ENCODE measurements around the gene SLC6A13. TPM values are rescaled to one million over a fixed set of nuclear protein-coding genes. Genes with fewer than 3 reads are reported as not detected.

The SLC6A13 gene
- total RNA-seq, 1 experiment from 2014 or later = not detected

DNA sequence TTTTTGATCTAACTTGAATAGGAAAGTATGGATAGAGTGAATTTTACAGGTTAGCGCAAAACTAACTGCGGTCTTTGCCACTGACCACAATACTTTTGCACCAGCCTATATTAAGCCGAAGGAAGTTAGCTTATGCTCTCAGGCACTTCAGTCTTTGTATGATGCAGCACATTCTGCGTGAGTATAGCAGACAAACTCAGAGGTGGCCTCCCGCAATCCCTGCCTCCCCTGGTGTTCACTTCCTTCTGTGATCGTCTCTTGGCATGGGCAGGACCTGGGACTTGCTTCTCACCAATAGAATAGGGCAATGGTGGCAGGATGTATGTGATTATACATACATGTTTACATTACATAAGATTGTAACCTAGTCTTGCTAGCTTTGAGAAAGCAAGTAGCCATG, 10.3 kb upstream of the SLC6A13 start:
- Mint-ChIP-seq H3K4me1 (no peaks in the 10 kb centered on the region), H3K27ac (no peak overlapping the region), H3K36me3 (ENCODE audit: insufficient read depth in 1 of 3, low read depth in 3 of 3) (no peaks in the 10 kb centered on the region), H3K4me3 (no peak overlapping the region), H3K27me3 (ENCODE audit: low read depth) (peaks cover 4% of the 10 kb centered on the region; the same call in 1 of the 2 replicates), H3K9me3 (peaks cover 0 to 3% of the 10 kb centered on the region in 2 experiments; a peak in 1 of 5 replicates)
- Histone ChIP-seq H3K4ac (ENCODE audit: low read depth, low read length) (no peak overlapping the region), H3K9ac (ENCODE audit: extremely low read depth, insufficient read length, low read length) (no peak overlapping the region), H3K14ac (ENCODE audit: insufficient read depth, low read length) (no peak overlapping the region), H2AK5ac (ENCODE audit: insufficient read length, low read length) (no peak overlapping the region), H2BK20ac (ENCODE audit: low read depth, low read length, poor library complexity, severe bottlenecking) (no peak overlapping the region), H3K27me3 (ENCODE audit: insufficient read depth, low read length) (no peaks in the 10 kb centered on the region), H2AFZ (ENCODE audit: low read length) (no peak overlapping the region), H2BK15ac (ENCODE audit: low read depth, low read length) (no peak overlapping the region), H3K9me3 (ENCODE audit: control insufficient read depth, low read depth, low read length) (no peaks in the 10 kb centered on the region), H3K56ac (ENCODE audit: insufficient read length, low read depth, low read length) (no peak overlapping the region), H3K79me2 (ENCODE audit: insufficient read depth, low read length) (no peaks in the 10 kb centered on the region), H3K23me2 (ENCODE audit: insufficient read length, low read depth, low read length, poor library complexity, severe bottlenecking) (no peaks in the 10 kb centered on the region), H4K91ac (ENCODE audit: insufficient read length, low read depth, low read length) (no peak overlapping the region), H3T11ph (ENCODE audit: low read length) (no peak overlapping the region), H3K79me1 (ENCODE audit: insufficient read depth, low read depth, low read length, poor library complexity, severe bottlenecking) (no peaks in the 10 kb centered on the region), H3K27ac (ENCODE audit: insufficient read length, low read depth, low read length) (no peak overlapping the region), H2BK120ac (ENCODE audit: low read depth, low read length, poor library complexity, severe bottlenecking) (no peak overlapping the region), H3K4me1 (ENCODE audit: insufficient read depth, low read length) (no peaks in the 10 kb centered on the region), H3K4me2 (ENCODE audit: insufficient read depth, insufficient read length, low read length) (no peak overlapping the region), H4K20me1 (ENCODE audit: control insufficient read depth, insufficient read depth, insufficient read length) (no peaks in the 10 kb centered on the region), H4K8ac (replicated peaks; ENCODE audit: insufficient read length, low read depth, low read length) (no peak overlapping the region), H4K5ac (ENCODE audit: insufficient read length, low read depth, low read length) (no peak overlapping the region), H2BK12ac (ENCODE audit: insufficient read length, low read depth, low read length) (no peak overlapping the region), H2BK5ac (ENCODE audit: insufficient read length, low read length) (no peak overlapping the region), H3K18ac (ENCODE audit: insufficient read length, low read depth, low read length) (no peak overlapping the region), H3K23ac (ENCODE audit: insufficient read length, low read depth, low read length) (no peak overlapping the region)
- no CpG with 5 or more reads among the region's 6 CpGs for WGBS (ENCODE audit: extremely low coverage, insufficient read length, low lambda C conversion rate)
- TF ChIP-seq, protein P1, sequence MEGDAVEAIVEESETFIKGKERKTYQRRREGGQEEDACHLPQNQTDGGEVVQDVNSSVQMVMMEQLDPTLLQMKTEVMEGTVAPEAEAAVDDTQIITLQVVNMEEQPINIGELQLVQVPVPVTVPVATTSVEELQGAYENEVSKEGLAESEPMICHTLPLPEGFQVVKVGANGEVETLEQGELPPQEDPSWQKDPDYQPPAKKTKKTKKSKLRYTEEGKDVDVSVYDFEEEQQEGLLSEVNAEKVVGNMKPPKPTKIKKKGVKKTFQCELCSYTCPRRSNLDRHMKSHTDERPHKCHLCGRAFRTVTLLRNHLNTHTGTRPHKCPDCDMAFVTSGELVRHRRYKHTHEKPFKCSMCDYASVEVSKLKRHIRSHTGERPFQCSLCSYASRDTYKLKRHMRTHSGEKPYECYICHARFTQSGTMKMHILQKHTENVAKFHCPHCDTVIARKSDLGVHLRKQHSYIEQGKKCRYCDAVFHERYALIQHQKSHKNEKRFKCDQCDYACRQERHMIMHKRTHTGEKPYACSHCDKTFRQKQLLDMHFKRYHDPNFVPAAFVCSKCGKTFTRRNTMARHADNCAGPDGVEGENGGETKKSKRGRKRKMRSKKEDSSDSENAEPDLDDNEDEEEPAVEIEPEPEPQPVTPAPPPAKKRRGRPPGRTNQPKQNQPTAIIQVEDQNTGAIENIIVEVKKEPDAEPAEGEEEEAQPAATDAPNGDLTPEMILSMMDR (conservative IDR thresholded peaks at IDR 0.05) = no peak
- no peak for DNase-seq

Measured in H9 (cell line).